Spleen (tissue), 11 donors: Measurements from ENCODE around the gene PCDH7. TPM values are rescaled to one million over a fixed set of nuclear protein-coding genes. Genes with fewer than 3 reads are reported as not detected.

ENCODE experiments used
- DNase-seq: peaks from one replicate; pipeline ENCODE4 v3.0.0-alpha.2; 2020
- H3K27ac ChIP-seq, 8 donors: fragments of 200-600 bp; sonication (generic) in 7 of 8; 1 replicate in 4 of 8; 2 replicates in 4 of 8; pipeline versions ENCODE4 v1.5.0 to v1.8.0; 2016 to 2021; ENCODE audit warnings: inconsistent platforms in 4 of 8, mild to moderate bottlenecking in 4 of 8, moderate library complexity in 1 of 8
- H3K27me3 ChIP-seq, 7 donors: fragments of 200-600 bp; sonication (generic) in 6 of 7; replicated peaks in 1 of 7; 1 replicate in 4 of 7; 2 replicates in 3 of 7; pipeline versions ENCODE4 v1.5.0 to v1.8.0; 2016 to 2021; ENCODE audit warnings: inconsistent platforms in 3 of 7, mild to moderate bottlenecking in 1 of 7
- H3K36me3 ChIP-seq, 6 donors: fragments of 200-600 bp; sonication (generic) in 5 of 6; 1 replicate in 4 of 6; 2 replicates in 2 of 6; pipeline versions ENCODE4 v1.5.0 to v1.8.0; 2016 to 2021; ENCODE audit warnings: inconsistent platforms in 2 of 6
- H3K4me1 ChIP-seq, 6 donors: fragments of 200-600 bp; sonication (generic) in 5 of 6; 1 replicate in 3 of 6; 2 replicates in 3 of 6; pipeline versions ENCODE4 v1.5.0 to v1.8.0; 2016 to 2021; ENCODE audit warnings: inconsistent platforms in 3 of 6
- H3K4me3 ChIP-seq, 8 donors: fragments of 200-600 bp; sonication (generic) in 7 of 8; 1 replicate in 4 of 8; 2 replicates in 4 of 8; pipeline versions ENCODE4 v1.5.0 to v1.8.0; 2016 to 2021; ENCODE audit warnings: inconsistent platforms in 4 of 8, mild to moderate bottlenecking in 4 of 8, moderate library complexity in 2 of 8
- H3K9me3 ChIP-seq, 8 donors: fragments of 200-600 bp; sonication (generic) in 7 of 8; 1 replicate in 4 of 8; 2 replicates in 4 of 8; pipeline versions ENCODE4 v1.5.0 to v1.8.0; 2016 to 2021; ENCODE audit warnings: inconsistent platforms in 4 of 8
- POLR2A ChIP-seq, 3 donors: fragments of 450-650 bp; IDR thresholded peaks; one replicate each; pipeline ENCODE4 v1.5.1; 2017; ENCODE audit warnings: antibody characterized with exemption in 3 of 3, mild to moderate bottlenecking in 1 of 3
- POLR2AphosphoS5 ChIP-seq, 3 donors: sonication (generic); formaldehyde crosslinking; IDR thresholded peaks; one replicate each; pipeline ENCODE4 v1.5.1; 2017; ENCODE audit warnings: antibody characterized with exemption in 3 of 3
- WGBS, 5 donors: extraction: QIAGEN DNeasy Blood & Tissue Kit in 3 of 5; methylation state at CpG; one replicate each; pipeline versions ENCODE4 v1.1.5 to v1.1.7; 2013 to 2018; 5-methylcytosine and 5-hydroxymethylcytosine counted together
- intact Hi-C: fragments of 100-400 bp; cut with DNase I; formaldehyde crosslinking; loops from one replicate; pipeline ENCODE4 v1.15.0; 2023; ENCODE audit warnings: low total_unique reads
- polyA plus RNA-seq, 3 donors: library from polyadenylated mRNA; stranded (reverse); fragments of 200-250 nt; gene quantifications; one replicate each; pipeline ENCODE4 v1.2.1, GENCODE V29; 2013
- total RNA-seq, 7 donors: library from RNA; depleted of rRNA in 3 of 7; stranded (reverse); fragments of >200 nt in 3 of 7; fragmentation: NEBNext Ultra II Directional in 4 of 7; extraction: Animal tissue kit (Norgen Biotek cat#: 25700) in 4 of 7; gene quantifications; one replicate each; pipeline versions ENCODE4 v1.1.0 to v1.2.1, GENCODE V29; 2016 to 2021
- TF ChIP-seq, protein P1 (sequence below), 11 experiments: fragments of 200-600 bp in 7 of 11; fragments of 450-650 bp in 4 of 11; sonication (generic) in 4 of 11; IDR thresholded peaks in 8 of 11; conservative IDR thresholded peaks in 3 of 11; 1 replicate in 7 of 11; 2 replicates in 4 of 11; pipeline versions ENCODE4 v1.4.0 to v1.8.0; 2016 to 2021; ENCODE audit warnings: antibody characterized with exemption in 11 of 11, inconsistent platforms in 4 of 11, mild to moderate bottlenecking in 1 of 11
- donor health status: healthy with polysubstance abuse.
- donor health status: DM: no; HTN: no; CAD: no; lungs with moderate emphysema.
- donor health status: DM: no; HTN: no; CAD: no.
- donor health status: Bipolar disorder and iron deficiency.
- donor health status: healthy.
- donor health status: DM: no; HTN: no; CAD: no.
- donor health status: DM: yes; HTN: yes; CAD: no.

PCDH7 gene
- total and polyA plus RNA-seq, 10 donors = 0.86 to 116 (median 87.2) TPM

DNA sequence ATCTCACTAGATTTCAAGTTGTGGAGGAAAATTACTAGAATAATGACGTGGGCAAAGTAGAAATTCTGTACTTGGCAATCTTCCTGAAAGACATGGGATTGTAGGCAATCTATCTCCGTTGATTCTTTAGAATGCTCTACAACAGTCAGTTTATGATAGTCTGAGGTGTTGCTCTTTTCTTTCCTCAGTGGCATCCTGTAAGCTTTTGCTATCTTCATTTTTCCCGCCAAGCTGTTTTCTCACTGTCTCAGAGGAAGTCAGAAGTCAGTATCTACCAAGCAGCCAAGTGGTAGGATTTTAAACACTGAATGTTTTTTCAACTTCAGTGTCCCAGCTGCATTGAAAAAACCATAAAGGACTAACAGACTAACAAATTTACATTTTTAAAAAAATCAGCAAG is 23.7 kb downstream of the PCDH7 start:
- peaks cover 0 to 3% (median 0%) of the 10 kb centered on the region in 6 donors for H3K4me1 ChIP-seq
- intact Hi-C loops = no loop called here
- no peak for DNase-seq
- H3K36me3 ChIP-seq = no peaks in the 10 kb centered on the region
- H3K27ac ChIP-seq = no peak overlapping the region
- no peak overlapping the region for H3K4me3 ChIP-seq
- TF ChIP-seq POLR2A (IDR thresholded peaks at IDR 0.05) (no peak), POLR2AphosphoS5 (IDR thresholded peaks at IDR 0.05) (no peak)
- TF ChIP-seq, protein P1, sequence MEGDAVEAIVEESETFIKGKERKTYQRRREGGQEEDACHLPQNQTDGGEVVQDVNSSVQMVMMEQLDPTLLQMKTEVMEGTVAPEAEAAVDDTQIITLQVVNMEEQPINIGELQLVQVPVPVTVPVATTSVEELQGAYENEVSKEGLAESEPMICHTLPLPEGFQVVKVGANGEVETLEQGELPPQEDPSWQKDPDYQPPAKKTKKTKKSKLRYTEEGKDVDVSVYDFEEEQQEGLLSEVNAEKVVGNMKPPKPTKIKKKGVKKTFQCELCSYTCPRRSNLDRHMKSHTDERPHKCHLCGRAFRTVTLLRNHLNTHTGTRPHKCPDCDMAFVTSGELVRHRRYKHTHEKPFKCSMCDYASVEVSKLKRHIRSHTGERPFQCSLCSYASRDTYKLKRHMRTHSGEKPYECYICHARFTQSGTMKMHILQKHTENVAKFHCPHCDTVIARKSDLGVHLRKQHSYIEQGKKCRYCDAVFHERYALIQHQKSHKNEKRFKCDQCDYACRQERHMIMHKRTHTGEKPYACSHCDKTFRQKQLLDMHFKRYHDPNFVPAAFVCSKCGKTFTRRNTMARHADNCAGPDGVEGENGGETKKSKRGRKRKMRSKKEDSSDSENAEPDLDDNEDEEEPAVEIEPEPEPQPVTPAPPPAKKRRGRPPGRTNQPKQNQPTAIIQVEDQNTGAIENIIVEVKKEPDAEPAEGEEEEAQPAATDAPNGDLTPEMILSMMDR (IDR thresholded peaks at IDR 0.05 in 8 of 11, conservative IDR thresholded peaks at IDR 0.05 in 3 of 11) = no peak
- whole genome bisulfite sequencing, 5 donors = 53 to 77% (median 59%) methylated on average over 3 of the region's 3 CpGs
- peaks cover 0 to 4% (median 0%) of the 10 kb centered on the region in 8 donors for H3K9me3 ChIP-seq
- no peaks in the 10 kb centered on the region for H3K27me3 ChIP-seq

DNA sequence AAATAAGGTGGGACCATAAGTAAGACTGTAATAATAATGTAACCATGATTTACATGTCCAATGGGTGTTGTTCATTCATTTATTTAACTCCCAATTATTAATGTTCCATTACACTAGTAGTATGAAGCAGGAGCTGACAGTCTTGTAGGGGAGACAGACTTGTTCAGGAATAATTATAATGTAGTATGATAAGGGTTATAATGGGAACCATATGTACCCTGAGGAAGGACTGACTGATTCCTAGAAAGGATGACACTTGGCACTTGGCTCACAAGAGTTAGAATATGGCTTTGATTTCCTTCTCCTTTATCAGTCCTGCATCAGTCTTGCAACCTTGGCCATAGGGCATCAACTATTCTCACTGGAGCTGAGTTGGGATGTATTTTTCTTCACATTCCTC is 24.2 kb downstream of the PCDH7 start:
- no peaks in the 10 kb centered on the region for H3K36me3 ChIP-seq
- H3K4me1 ChIP-seq = peaks cover 0 to 3% (median 0%) of the 10 kb centered on the region in 6 donors
- H3K9me3 ChIP-seq = peaks cover 0 to 4% (median 0%) of the 10 kb centered on the region in 8 donors
- H3K27me3 ChIP-seq = no peaks in the 10 kb centered on the region
- TF ChIP-seq POLR2A (IDR thresholded peaks at IDR 0.05) = no peak
- no peak overlapping the region for H3K27ac ChIP-seq
- intact Hi-C loops = no loop called here
- DNase-seq = no peak
- H3K4me3 ChIP-seq = no peak overlapping the region

DNA sequence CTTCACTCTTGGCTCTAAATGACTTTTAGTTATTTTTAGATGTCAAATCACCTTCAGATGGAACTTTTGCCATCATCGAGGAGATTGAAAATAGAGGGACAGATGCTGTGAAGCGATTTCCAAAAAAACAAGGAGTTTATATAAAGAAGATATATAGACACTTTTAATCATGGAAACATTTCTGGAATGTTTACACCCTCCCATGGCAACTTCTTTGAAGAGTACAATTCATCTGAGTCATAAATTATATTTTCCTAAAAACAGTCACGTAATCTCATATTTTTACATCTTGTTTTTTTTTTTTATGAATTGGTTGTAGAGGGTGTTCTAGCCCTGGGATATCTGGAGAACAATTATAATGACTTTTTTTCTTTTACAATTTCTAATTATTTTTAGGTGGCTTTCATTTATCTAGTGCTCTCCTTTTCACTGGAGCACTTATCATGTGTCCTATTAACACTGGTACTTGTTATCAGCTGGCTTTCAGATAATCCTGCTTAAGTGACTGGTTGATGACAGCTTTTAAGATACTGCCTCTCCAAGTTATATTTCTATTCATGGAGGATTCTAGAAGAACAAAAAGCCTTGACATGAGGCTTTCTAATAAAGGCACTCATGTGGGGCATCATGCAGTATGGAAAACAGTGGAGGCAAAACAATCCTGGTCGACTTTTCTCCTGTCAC is 24.9 kb downstream of the PCDH7 start:
- no peak for DNase-seq
- Histone ChIP-seq H3K27ac (no peak overlapping the region), H3K27me3 (no peaks in the 10 kb centered on the region), H3K36me3 (no peaks in the 10 kb centered on the region), H3K4me3 (no peak overlapping the region), H3K9me3 (peaks cover 0 to 4% (median 0%) of the 10 kb centered on the region in 8 donors), H3K4me1 (peaks cover 0 to 3% (median 0%) of the 10 kb centered on the region in 6 donors)
- intact Hi-C loops = no loop called here
- no peak for TF ChIP-seq POLR2A (IDR thresholded peaks at IDR 0.05)
- no peak for TF ChIP-seq POLR2AphosphoS5 (IDR thresholded peaks at IDR 0.05)
- TF ChIP-seq, protein P1 (IDR thresholded peaks at IDR 0.05 in 8 of 11, conservative IDR thresholded peaks at IDR 0.05 in 3 of 11) = no peak
- 74 to 85% (median 80%) methylated on average over 4 of the region's 4 CpGs for WGBS, 5 donors

DNA sequence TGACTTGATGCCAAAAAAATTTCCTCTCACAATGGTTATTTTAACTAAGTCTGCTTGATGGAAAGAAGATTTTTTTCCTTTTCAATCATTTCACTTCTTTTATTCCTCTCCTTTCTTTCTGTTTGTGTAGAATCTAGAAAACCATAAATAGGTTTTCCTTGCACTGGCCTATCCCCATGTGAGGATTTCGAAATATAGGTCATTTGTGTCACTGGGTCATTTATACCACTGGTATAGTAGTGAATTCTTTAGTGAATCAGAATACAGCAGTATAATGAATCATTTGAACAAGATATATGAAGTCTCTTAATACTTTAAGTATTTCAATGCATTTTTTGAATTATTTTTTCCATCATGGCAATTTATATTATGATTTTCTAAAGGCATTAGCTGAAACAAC is 26.6 kb downstream of the PCDH7 start:
- Histone ChIP-seq H3K36me3 (no peaks in the 10 kb centered on the region), H3K4me1 (peaks cover 0 to 3% (median 0%) of the 10 kb centered on the region in 6 donors), H3K27ac (no peak overlapping the region), H3K27me3 (no peaks in the 10 kb centered on the region), H3K4me3 (no peak overlapping the region), H3K9me3 (peaks cover 0 to 4% (median 0%) of the 10 kb centered on the region in 8 donors)
- DNase-seq = no peak
- 26 to 55% (median 34%) methylated on average over 1 of the region's 1 CpG for WGBS, 5 donors
- TF ChIP-seq, protein P1 (IDR thresholded peaks at IDR 0.05 in 8 of 11, conservative IDR thresholded peaks at IDR 0.05 in 3 of 11) = no peak
- no peak for TF ChIP-seq POLR2AphosphoS5 (IDR thresholded peaks at IDR 0.05)
- no peak for TF ChIP-seq POLR2A (IDR thresholded peaks at IDR 0.05)
- intact Hi-C loops = no loop called here
